Lower lobe of right lung (tissue), 2 donors: ENCODE measurements around the gene RASSF8. TPM values are rescaled to one million over a fixed set of nuclear protein-coding genes. Genes with fewer than 3 reads are reported as not detected.

ENCODE experiments used
- ATAC-seq, 2 donors: fragments of 200-7000 bp; cut with Tn5 transposase; one replicate each; pipeline ENCODE4 v1.9.1; 2020 to 2022; ENCODE audit warnings: mild to moderate bottlenecking in 2 of 2, moderate library complexity in 2 of 2
- DNase-seq: peaks from one replicate; pipeline ENCODE4 v3.0.0-alpha.2; 2020
- H3K27ac ChIP-seq: fragments of 200-600 bp; one replicate; pipeline ENCODE4 v1.8.0; 2022
- H3K27me3 ChIP-seq: fragments of 200-600 bp; one replicate; pipeline ENCODE4 v1.8.0; 2022; ENCODE audit warnings: low read depth
- H3K36me3 ChIP-seq: fragments of 200-600 bp; one replicate; pipeline ENCODE4 v1.8.0; 2022; ENCODE audit warnings: mild to moderate bottlenecking
- H3K4me1 ChIP-seq: fragments of 200-600 bp; one replicate; pipeline ENCODE4 v1.8.0; 2022
- H3K4me3 ChIP-seq: fragments of 200-600 bp; one replicate; pipeline ENCODE4 v1.8.0; 2022; ENCODE audit warnings: mild to moderate bottlenecking
- H3K9me3 ChIP-seq: fragments of 200-600 bp; one replicate; pipeline ENCODE4 v1.8.0; 2022
- intact Hi-C: fragments of 100-400 bp; cut with DNase I; formaldehyde crosslinking; loops from one replicate; pipeline ENCODE4 v1.11.0; 2022
- long read RNA-seq: library from polyadenylated mRNA; unstranded; transcript quantifications from one replicate; pipeline ENCODE4 v2.0.0, GENCODE V29; 2021
- total RNA-seq: library from RNA; stranded (reverse); fragmentation: NEBNext Ultra II Directional; extraction: Animal tissue kit (Norgen Biotek cat#: 25700); gene quantifications from one replicate; pipeline ENCODE4 v1.2.1, GENCODE V29; 2021
- TF ChIP-seq, protein P1 (sequence below): fragments of 200-600 bp; IDR thresholded peaks from one replicate; pipeline ENCODE4 v1.8.0; 2022; ENCODE audit warnings: antibody characterized with exemption, mild to moderate bottlenecking
- donor health status: DM: no; HTN: yes; CAD: no; lungs with severe emphysema.

The RASSF8 gene, protein sequence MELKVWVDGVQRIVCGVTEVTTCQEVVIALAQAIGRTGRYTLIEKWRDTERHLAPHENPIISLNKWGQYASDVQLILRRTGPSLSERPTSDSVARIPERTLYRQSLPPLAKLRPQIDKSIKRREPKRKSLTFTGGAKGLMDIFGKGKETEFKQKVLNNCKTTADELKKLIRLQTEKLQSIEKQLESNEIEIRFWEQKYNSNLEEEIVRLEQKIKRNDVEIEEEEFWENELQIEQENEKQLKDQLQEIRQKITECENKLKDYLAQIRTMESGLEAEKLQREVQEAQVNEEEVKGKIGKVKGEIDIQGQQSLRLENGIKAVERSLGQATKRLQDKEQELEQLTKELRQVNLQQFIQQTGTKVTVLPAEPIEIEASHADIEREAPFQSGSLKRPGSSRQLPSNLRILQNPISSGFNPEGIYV
- total RNA-seq: 62.1 TPM
- long read RNA-seq, partial matches to known transcripts: 5 of 26 reads
- long read RNA-seq, other reads (novel, unspliced or antisense): 20 of 26 reads

DNA sequence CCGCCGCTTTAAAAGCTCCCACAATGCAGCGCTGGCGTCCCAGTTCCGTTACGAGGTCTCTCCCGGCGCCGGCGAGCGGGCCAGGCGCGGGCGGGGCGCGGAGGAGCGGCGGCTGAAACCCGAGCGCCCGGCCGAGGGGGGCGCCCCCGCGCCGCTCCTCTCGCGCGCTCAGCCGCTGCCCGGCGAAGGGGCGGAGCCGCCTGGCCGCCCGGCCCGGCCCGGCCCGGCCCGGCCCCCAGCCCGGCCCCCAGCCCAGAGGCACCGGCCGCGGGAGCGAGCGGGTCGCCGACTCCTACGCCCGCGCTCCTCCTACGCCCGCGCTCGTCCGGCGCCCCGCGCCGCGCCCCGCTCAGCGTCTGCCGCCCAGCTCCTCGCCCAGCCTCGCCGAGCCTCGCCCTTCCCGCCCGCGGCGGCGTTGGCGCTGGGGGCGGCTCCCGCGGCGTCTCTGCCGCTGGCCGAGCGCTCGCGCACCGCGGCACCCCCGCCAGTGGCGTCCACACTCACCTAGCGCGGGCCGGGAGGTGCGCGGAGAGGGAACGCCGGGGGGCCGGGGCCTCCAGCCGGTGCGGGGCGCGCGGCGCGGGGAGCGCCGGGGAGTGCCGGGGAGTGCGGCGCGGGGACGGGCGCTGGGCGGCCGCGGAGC is at the start of gene RASSF8:
RASSF8 (plus strand) TSS at position 255 of the 643 bp plus-strand sequence. CDS start 96,662 bp downstream, outside the sequence.
- intact Hi-C loops: no loop called here
- peak within 1 kb of the TSS; percentile 93 for H3K27ac ChIP-seq

DNA sequence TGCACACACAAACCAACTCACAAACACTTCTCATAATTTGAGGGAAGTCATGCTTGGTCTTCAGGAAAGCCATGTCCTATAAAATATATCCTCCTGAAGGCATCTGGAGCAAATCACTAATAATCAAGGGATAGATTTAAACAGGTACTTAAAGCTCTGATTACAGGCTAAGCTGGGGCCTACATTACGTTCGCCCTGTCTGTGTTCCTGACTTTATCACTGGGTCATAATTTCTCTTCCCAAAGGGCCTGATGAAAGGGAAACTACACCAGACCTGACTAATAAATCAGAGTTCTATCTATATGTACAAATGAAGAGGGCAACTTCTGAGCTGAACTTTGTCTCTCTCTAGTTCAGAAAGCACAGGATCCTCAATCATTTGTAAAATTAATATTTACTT is 43.9 kb upstream of the RASSF8 start:
- intact Hi-C loops: no loop called here
- DNase-seq: no peak
- H3K27ac ChIP-seq: no peak overlapping the region
- H3K4me1 ChIP-seq: no peaks in the 10 kb centered on the region
- TF ChIP-seq, protein P1, sequence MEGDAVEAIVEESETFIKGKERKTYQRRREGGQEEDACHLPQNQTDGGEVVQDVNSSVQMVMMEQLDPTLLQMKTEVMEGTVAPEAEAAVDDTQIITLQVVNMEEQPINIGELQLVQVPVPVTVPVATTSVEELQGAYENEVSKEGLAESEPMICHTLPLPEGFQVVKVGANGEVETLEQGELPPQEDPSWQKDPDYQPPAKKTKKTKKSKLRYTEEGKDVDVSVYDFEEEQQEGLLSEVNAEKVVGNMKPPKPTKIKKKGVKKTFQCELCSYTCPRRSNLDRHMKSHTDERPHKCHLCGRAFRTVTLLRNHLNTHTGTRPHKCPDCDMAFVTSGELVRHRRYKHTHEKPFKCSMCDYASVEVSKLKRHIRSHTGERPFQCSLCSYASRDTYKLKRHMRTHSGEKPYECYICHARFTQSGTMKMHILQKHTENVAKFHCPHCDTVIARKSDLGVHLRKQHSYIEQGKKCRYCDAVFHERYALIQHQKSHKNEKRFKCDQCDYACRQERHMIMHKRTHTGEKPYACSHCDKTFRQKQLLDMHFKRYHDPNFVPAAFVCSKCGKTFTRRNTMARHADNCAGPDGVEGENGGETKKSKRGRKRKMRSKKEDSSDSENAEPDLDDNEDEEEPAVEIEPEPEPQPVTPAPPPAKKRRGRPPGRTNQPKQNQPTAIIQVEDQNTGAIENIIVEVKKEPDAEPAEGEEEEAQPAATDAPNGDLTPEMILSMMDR: no peak
- no peaks in the 10 kb centered on the region for H3K36me3 ChIP-seq
- no peaks in the 10 kb centered on the region for H3K27me3 ChIP-seq
- H3K4me3 ChIP-seq: no peak overlapping the region
- ATAC-seq: no peak
- no peaks in the 10 kb centered on the region for H3K9me3 ChIP-seq

More for the DNA sequence above, at the start of gene RASSF8:
- H3K27me3 ChIP-seq: no peaks in the 10 kb centered on the region
- DNase-seq (peak; percentile 79), ATAC-seq (peak; percentile 91 to 95)
- H3K36me3 ChIP-seq: no peaks in the 10 kb centered on the region
- peaks cover 24% of the 10 kb centered on the region for H3K4me1 ChIP-seq
- no peaks in the 10 kb centered on the region for H3K9me3 ChIP-seq
- peak within 1 kb of the TSS; percentile 76 for H3K4me3 ChIP-seq
- TF ChIP-seq, protein P1: no peak

DNA sequence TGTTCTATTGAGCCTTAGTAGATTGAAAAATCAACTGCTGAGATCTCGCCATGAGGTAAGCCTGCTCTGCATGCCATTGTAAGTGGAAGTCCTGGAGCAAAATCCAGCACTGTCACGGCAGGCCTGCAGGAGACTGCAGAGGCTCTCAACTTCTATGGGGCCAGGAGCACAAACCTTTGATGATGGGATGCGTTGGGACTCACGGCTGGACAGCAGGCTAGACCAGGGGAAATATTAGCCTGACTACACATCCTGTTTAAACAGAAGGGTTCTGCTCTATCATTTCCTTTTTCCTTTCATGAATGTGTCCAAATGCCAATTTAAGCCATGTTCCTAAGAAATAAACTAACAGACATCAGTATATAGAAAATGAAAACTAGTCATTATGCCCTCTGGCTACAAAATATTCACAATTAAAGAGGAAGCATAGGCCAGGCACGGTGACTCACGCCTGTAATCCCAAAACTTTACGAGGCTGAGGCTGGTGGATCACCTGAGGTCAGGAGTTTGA is 33.9 kb upstream of the RASSF8 start:
- no peaks in the 10 kb centered on the region for H3K4me1 ChIP-seq
- H3K9me3 ChIP-seq: no peaks in the 10 kb centered on the region
- TF ChIP-seq, protein P1: no peak
- H3K27me3 ChIP-seq: no peaks in the 10 kb centered on the region
- intact Hi-C loops: no loop called here
- H3K27ac ChIP-seq: no peak overlapping the region
- DNase-seq (no peak), ATAC-seq (no peak)
- no peaks in the 10 kb centered on the region for H3K36me3 ChIP-seq
- no peak overlapping the region for H3K4me3 ChIP-seq

DNA sequence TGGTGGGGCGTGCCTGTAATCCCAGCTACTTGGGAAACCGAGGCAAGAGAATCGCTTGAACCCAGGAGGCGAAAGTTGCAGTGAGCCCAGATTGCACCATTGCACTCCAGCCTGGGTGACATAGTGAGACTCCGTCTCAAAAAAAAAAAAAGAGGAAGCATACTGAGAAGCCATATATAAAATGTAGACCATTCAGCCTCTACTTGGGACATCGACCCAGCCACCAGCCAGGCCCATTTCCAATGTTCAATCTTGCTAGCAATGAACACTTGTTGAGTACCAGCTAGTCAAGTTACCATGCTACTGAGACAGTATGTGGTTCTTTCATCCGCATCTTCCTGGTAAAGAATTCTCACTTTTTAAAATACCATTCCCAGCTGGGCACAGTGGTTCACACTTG is 33.4 kb upstream of the RASSF8 start:
- Histone ChIP-seq H3K36me3 (no peaks in the 10 kb centered on the region), H3K4me1 (no peaks in the 10 kb centered on the region), H3K27ac (no peak overlapping the region), H3K27me3 (no peaks in the 10 kb centered on the region), H3K4me3 (no peak overlapping the region), H3K9me3 (no peaks in the 10 kb centered on the region)
- DNase-seq (no peak), ATAC-seq (no peak)
- TF ChIP-seq, protein P1: no peak
- intact Hi-C loops: no loop called here

DNA sequence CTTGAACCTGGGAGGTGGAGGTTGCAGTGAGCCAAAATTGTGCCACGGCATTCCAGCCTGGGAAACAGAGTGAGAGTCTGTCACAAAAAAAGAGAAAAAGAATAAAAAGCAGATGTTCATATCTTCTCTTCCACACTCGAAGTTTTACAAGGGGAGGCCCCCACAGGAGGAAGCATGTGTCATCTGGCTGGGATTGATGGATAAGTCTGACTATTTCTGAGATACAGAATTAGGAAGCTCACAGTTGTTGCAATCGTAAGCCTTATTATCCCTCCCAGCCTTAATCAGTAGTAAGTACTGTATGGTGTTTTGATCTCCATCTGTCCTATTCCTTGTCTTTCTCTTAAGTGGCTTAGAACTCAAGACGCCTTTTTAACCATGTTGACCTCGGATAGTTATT is 31.9 kb upstream of the RASSF8 start:
- H3K27me3 ChIP-seq: no peaks in the 10 kb centered on the region
- ATAC-seq: no peak
- intact Hi-C loops: no loop called here

More for the DNA sequence above, 31.9 kb upstream of the RASSF8 start:
- TF ChIP-seq, protein P1: no peak
- Histone ChIP-seq H3K9me3 (no peaks in the 10 kb centered on the region), H3K4me1 (no peaks in the 10 kb centered on the region), H3K27ac (no peak overlapping the region), H3K4me3 (no peak overlapping the region), H3K36me3 (no peaks in the 10 kb centered on the region)
- no peak for DNase-seq
